Smooth muscle cell (in vitro differentiated cells): ENCODE results near the gene FDPS. TPM values are rescaled to one million over a fixed set of nuclear protein-coding genes. Genes with fewer than 3 reads are reported as not detected.
"Not testable (repeated sequence)": the region's sequence is repeated elsewhere in the genome, so short reads cannot be mapped to it uniquely, and the experiment has no call there.

Experiments
- DNase-seq: peaks from one replicate; lab custom pipeline; 2025; ENCODE audit not compliant: unreplicated experiment; lab: John Stamatoyannopoulos, UW
- H2AFZ ChIP-seq: fragments of 200-600 bp; sonication (generic); 2 replicates; pipeline ENCODE4 v1.6.0; 2016; ENCODE audit warnings: antibody characterized with exemption, low read depth, mild to moderate bottlenecking
- H3F3A ChIP-seq: fragments of 200-600 bp; sonication (generic); 2 replicates; pipeline ENCODE4 v1.6.0; 2017; ENCODE audit warnings: antibody characterized with exemption, low read depth
- H3K27ac ChIP-seq: fragments of 200-600 bp; sonication (generic); 2 replicates; pipeline ENCODE4 v1.5.1; 2016; ENCODE audit warnings: low read depth, mild to moderate bottlenecking
- H3K27me3 ChIP-seq: fragments of 200-600 bp; sonication (generic); 2 replicates; pipeline ENCODE4 v1.6.1; 2016; ENCODE audit warnings: low read depth, mild to moderate bottlenecking
- H3K36me3 ChIP-seq: fragments of 200-600 bp; sonication (generic); 2 replicates; pipeline ENCODE4 v1.5.1; 2016; ENCODE audit warnings: low read depth
- H3K4me1 ChIP-seq: fragments of 200-600 bp; sonication (generic); 2 replicates; pipeline ENCODE4 v1.5.1; 2016; ENCODE audit warnings: low read depth
- H3K4me2 ChIP-seq: fragments of 200-600 bp; sonication (generic); 2 replicates; pipeline ENCODE4 v1.6.0; 2016; ENCODE audit warnings: mild to moderate bottlenecking
- H3K4me3 ChIP-seq: fragments of 200-600 bp; sonication (generic); 2 replicates; pipeline ENCODE4 v1.5.1; 2016; ENCODE audit warnings: mild to moderate bottlenecking
- H3K79me2 ChIP-seq: fragments of 200-600 bp; sonication (generic); 2 replicates; pipeline ENCODE4 v1.6.0; 2016; ENCODE audit warnings: low read depth, mild to moderate bottlenecking
- H3K9ac ChIP-seq: fragments of 200-600 bp; sonication (generic); 2 replicates; pipeline ENCODE4 v1.6.0; 2016; ENCODE audit warnings: low read depth
- H3K9me3 ChIP-seq: fragments of 200-600 bp; sonication (generic); replicated peaks from 2 replicates; pipeline ENCODE4 v1.5.1; 2016; ENCODE audit warnings: low read depth
- H4K20me1 ChIP-seq: fragments of 200-600 bp; sonication (generic); 2 replicates; pipeline ENCODE4 v1.6.0; 2016; ENCODE audit warnings: low read depth
- CTCF ChIP-seq: fragments of 200-600 bp; sonication (generic); IDR thresholded peaks from 2 replicates; pipeline ENCODE4 v1.5.1; 2017; ENCODE audit warnings: borderline replicate concordance, mild to moderate bottlenecking, antibody characterized with exemption; ENCODE audit not compliant: insufficient read depth, poor library complexity, severe bottlenecking
- WGBS: methylation state at CpG from one replicate; pipeline ENCODE4 v1.1.7; 2016; ENCODE audit warnings: low lambda C conversion rate; 5-methylcytosine and 5-hydroxymethylcytosine counted together
- polyA plus RNA-seq: library from polyadenylated mRNA; unstranded; fragments of >200 nt; fragmentation: Nextera tagmentation; extraction: Ambion mirVana; gene quantifications from 2 replicates; pipeline ENCODE4 v1.2.1, GENCODE V29; 2016
- total RNA-seq: library from RNA; depleted of rRNA; stranded (reverse); fragments of >200 nt; gene quantifications from 2 replicates; pipeline ENCODE4 v1.2.3, GENCODE V29; 2014

The FDPS gene
- total and polyA plus RNA-seq, 2 experiments from 2014 or later, result 104 to 299 TPM

GRCh38 chr1:155285063-155285462 is 23.6 kb upstream of the FDPS start:
- no peak for DNase-seq
- TF ChIP-seq CTCF, result no peak

DNA sequence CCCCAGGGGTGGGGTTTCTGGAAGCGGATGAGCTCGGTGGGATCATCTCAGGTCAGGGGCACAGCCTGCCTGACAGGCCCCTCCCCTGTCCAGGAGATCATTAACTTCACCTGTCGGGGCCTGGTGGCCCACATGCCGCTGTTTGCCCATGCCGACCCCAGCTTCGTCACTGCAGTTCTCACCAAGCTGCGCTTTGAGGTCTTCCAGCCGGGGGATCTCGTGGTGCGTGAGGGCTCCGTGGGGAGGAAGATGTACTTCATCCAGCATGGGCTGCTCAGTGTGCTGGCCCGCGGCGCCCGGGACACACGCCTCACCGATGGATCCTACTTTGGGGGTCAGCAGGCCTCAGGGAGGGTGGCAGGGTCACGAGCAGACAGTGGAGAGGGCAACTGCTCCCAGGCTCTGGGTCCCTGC is 23.0 kb upstream of the FDPS start:
- no peak overlapping the region for H3K27ac ChIP-seq
- no peaks in the 10 kb centered on the region for H3K9me3 ChIP-seq
- H3K4me1 ChIP-seq, result no peaks in the 10 kb centered on the region
- H4K20me1 ChIP-seq, result no peaks in the 10 kb centered on the region
- H3K4me2 ChIP-seq, result no peak overlapping the region
- no peaks in the 10 kb centered on the region for H3K36me3 ChIP-seq
- H2AFZ ChIP-seq, result no peak overlapping the region
- no peak overlapping the region for H3K4me3 ChIP-seq
- no peak for DNase-seq
- no peak overlapping the region for H3K9ac ChIP-seq
- 93% methylated on average over 18 of the region's 18 CpGs for WGBS
- TF ChIP-seq CTCF, result no peak
- no peaks in the 10 kb centered on the region for H3F3A ChIP-seq
- H3K27me3 ChIP-seq, result no peaks in the 10 kb centered on the region
- H3K79me2 ChIP-seq, result no peaks in the 10 kb centered on the region

More at GRCh38 chr1:155285063-155285462, 23.6 kb upstream of the FDPS start:
- no peak overlapping the region for H3K27ac ChIP-seq
- H3K9me3 ChIP-seq, result no peaks in the 10 kb centered on the region
- no peak overlapping the region for H3K4me2 ChIP-seq
- no peaks in the 10 kb centered on the region for H3F3A ChIP-seq
- no peaks in the 10 kb centered on the region for H3K4me1 ChIP-seq
- no peak overlapping the region for H2AFZ ChIP-seq
- no peak overlapping the region for H3K9ac ChIP-seq
- H3K79me2 ChIP-seq, result no peaks in the 10 kb centered on the region
- no peaks in the 10 kb centered on the region for H3K27me3 ChIP-seq
- H3K36me3 ChIP-seq, result no peaks in the 10 kb centered on the region
- WGBS, result 96% methylated on average over 14 of the region's 14 CpGs
- H4K20me1 ChIP-seq, result no peaks in the 10 kb centered on the region
- H3K4me3 ChIP-seq, result no peak overlapping the region

DNA sequence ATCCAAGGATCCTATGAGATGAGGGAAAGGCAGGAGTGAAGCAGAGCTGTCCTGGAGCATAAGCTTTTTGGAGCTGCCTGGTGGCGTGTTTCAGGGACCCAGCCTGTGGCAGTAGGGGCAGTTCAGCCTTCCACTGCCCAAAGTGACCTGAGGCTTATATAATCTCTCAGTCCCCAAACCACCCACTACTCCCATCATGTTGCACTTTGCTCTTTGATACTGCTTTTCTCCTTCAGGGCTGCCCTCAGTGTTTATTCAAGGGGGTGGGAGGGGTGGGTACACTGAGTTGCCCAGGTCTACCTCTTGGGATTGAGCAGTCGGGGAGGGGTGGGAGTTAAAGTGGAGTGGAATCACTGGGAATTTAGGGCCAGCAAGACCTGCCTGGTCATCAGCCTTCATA is 22.1 kb upstream of the FDPS start:
- Histone ChIP-seq H2AFZ (no peak overlapping the region), H3K4me2 (no peak overlapping the region), H3K4me3 (no peak overlapping the region), H3K27ac (no peak overlapping the region), H3K36me3 (no peaks in the 10 kb centered on the region), H3K27me3 (no peaks in the 10 kb centered on the region), H3K9ac (no peak overlapping the region), H3K9me3 (no peaks in the 10 kb centered on the region), H3K79me2 (no peaks in the 10 kb centered on the region), H4K20me1 (no peaks in the 10 kb centered on the region), H3K4me1 (no peaks in the 10 kb centered on the region), H3F3A (no peaks in the 10 kb centered on the region)
- DNase-seq, result no peak
- WGBS, result 100% methylated on average over 2 of the region's 2 CpGs
- no peak for TF ChIP-seq CTCF

DNA sequence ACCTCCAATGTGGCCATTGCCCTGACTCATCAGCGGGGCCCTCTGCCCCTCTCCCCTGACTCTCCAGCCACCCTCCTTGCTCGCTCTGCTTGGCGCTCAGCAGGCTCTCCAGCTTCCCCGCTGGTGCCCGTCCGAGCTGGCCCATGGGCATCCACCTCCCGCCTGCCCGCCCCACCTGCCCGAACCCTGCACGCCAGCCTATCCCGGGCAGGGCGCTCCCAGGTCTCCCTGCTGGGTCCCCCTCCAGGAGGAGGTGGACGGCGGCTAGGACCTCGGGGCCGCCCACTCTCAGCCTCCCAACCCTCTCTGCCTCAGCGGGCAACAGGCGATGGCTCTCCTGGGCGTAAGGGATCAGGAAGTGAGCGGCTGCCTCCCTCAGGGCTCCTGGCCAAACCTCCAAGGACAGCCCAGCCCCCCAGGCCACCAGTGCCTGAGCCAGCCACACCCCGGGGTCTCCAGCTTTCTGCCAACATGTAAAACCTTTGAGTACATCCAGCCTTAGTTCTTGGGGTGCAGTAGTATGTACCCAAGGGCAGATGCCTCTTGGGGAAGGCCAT is 20.6 kb upstream of the FDPS start:
- Histone ChIP-seq H2AFZ (no peak overlapping the region), H3K79me2 (no peaks in the 10 kb centered on the region), H4K20me1 (no peaks in the 10 kb centered on the region), H3K27me3 (peaks cover 4% of the 10 kb centered on the region), H3K9ac (no peak overlapping the region), H3K9me3 (no peaks in the 10 kb centered on the region), H3K4me1 (no peaks in the 10 kb centered on the region), H3F3A (no peaks in the 10 kb centered on the region), H3K27ac (no peak overlapping the region), H3K4me3 (no peak overlapping the region), H3K4me2 (no peak overlapping the region), H3K36me3 (no peaks in the 10 kb centered on the region)
- WGBS, result 93% methylated on average over 21 of the region's 21 CpGs
- no peak for DNase-seq
- no peak for TF ChIP-seq CTCF

DNA sequence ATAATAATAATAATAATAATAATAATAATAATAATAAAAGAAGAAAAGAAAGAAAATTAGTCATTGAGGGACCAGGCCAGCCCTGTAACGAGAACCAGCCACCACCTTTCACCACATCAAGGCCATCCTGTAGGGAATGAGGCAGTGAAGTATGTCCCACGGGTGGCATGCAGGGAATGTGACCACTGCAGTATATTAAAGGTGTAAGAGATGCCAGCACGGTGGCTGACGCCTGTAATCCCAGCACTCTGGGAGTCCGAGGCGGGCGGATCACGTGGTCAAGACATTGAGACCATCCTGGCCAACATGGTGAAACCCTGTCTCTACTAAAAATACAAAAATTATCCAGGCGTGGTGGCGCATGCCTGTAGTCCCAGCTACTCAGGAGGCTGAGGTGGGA is 17.7 kb upstream of the FDPS start:
- not testable (repeated sequence) for H3K9me3 ChIP-seq, H3K79me2 ChIP-seq, H2AFZ ChIP-seq, H3K9ac ChIP-seq, H4K20me1 ChIP-seq, H3K4me2 ChIP-seq, H3K27ac ChIP-seq, H3F3A ChIP-seq, H3K4me1 ChIP-seq, DNase-seq, H3K4me3 ChIP-seq, H3K36me3 ChIP-seq
- peaks cover 33% of the 10 kb centered on the region for H3K27me3 ChIP-seq
- 85% methylated on average over 10 of the region's 10 CpGs for WGBS
